C4-2B (cell line): ENCODE data around the gene WDR76.

Source experiments
- H3K27ac ChIP-seq: fragments of 450-650 bp; 2 replicates; pipeline ENCODE4 v1.5.1; 2017
- ZFX ChIP-seq: fragments of 450-650 bp; IDR thresholded peaks from 2 replicates; pipeline ENCODE4 v1.6.1; 2017
- TF ChIP-seq, protein P1 (sequence below): fragments of 450-650 bp; conservative IDR thresholded peaks from 2 replicates; pipeline ENCODE4 v1.5.1; 2017; ENCODE audit warnings: mild to moderate bottlenecking

Gene WDR76

DNA sequence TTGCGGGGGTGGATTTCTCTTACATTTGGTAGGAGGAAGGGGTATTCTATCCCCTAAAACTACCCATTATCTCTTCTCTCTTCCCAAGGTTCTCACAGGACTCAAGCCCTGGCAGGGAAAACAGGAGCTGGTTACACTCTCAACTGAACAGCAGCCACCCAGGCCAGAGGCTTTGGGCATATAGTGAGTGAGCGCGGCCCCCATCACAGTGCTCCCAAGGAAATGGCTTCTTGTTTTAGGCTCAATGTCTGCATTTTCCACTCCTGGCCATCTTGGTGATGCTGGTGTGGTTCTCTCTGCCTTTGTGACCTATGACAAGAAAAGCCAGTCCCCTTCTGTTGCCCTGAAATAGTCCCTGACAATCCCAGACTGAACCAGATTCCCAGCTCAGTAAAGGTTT, 50.1 kb downstream of the WDR76 start:
- TF ChIP-seq, protein P1, sequence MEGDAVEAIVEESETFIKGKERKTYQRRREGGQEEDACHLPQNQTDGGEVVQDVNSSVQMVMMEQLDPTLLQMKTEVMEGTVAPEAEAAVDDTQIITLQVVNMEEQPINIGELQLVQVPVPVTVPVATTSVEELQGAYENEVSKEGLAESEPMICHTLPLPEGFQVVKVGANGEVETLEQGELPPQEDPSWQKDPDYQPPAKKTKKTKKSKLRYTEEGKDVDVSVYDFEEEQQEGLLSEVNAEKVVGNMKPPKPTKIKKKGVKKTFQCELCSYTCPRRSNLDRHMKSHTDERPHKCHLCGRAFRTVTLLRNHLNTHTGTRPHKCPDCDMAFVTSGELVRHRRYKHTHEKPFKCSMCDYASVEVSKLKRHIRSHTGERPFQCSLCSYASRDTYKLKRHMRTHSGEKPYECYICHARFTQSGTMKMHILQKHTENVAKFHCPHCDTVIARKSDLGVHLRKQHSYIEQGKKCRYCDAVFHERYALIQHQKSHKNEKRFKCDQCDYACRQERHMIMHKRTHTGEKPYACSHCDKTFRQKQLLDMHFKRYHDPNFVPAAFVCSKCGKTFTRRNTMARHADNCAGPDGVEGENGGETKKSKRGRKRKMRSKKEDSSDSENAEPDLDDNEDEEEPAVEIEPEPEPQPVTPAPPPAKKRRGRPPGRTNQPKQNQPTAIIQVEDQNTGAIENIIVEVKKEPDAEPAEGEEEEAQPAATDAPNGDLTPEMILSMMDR: no peak
- no peak overlapping the region for H3K27ac ChIP-seq

GRCh38 chr15:43877371-43877770, 50.6 kb downstream of the WDR76 start:
- H3K27ac ChIP-seq: no peak overlapping the region
- TF ChIP-seq ZFX: no peak
- TF ChIP-seq, protein P1: no peak

DNA sequence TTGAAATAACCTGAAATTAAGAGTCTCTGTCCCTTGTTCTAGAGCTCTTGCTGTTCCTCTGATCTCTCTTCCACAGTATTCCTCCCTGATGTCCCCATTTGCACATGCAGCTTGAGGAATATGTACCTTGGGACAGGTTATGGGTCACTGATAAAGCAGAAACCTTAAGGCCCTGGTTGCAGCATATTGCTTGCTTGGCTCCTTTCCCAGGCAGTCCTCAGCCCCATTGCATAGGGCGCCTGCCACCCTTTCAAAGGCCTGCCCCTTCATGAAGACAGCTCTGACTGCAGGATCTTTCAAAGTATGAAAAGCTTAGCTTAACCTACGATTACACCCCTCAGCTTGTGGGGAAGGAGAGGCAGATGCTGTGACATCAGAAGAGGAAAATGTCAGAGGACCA, 51.6 kb downstream of the WDR76 start:
- TF ChIP-seq ZFX: no peak
- TF ChIP-seq, protein P1: no peak
- no peak overlapping the region for H3K27ac ChIP-seq

DNA sequence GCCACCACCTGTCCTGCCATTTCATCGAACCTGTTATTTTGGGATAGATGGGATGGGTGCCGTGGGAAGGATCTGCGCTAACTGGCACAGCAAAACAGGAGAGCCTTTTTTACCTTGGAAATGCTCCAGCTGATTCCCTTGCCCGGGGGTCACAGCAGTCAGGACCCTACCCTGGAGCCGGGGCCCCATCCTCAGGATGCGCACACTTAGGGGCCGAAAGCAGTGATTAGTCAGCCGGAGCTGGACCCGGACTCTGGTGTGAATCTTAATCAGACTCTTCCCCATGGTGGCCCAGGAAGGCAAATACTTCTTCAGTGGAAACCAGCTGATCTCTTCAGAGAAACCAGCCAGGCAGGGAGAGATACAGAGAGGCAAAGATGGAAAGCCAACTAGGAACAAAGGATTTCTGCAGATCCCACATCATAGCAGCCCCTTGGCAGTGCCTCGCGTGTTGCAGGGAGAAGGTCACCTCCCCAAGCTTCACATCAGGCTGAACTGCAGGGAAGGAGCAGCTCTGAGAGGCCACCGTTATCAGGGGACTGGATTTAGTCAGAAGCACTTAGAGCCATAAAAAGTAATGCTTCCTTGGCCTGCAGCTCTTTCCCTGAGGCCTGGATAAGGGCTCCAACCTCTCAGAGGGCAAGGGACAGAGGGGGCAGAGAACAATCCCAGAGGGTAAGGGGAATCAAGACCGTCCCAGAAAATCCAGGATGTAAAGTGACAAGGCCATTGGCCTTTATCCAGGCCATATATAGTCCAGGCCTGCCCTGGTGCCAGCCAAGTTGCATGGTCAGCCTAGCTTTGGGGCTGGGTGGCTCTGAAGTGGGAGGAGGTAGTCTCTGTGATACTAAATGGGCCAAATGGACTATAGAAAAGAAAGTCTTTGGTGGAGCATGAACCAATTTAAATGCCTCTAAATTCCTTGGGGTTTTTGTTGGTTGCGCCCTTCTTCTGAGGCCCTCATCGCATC, 52.9 kb downstream of the WDR76 start:
- H3K27ac ChIP-seq: no peak overlapping the region
- no peak for TF ChIP-seq ZFX
- TF ChIP-seq, protein P1: no peak

- no peak overlapping the region for H3K27ac ChIP-seq
- no peak for TF ChIP-seq ZFX
- TF ChIP-seq, protein P1: no peak
Observed at GRCh38 chr15:43880406-43881194, 53.8 kb downstream of the WDR76 start.

- H3K27ac ChIP-seq: no peak overlapping the region
- TF ChIP-seq, protein P1: no peak
Observed at GRCh38 chr15:43881245-43881644, 54.4 kb downstream of the WDR76 start.

DNA sequence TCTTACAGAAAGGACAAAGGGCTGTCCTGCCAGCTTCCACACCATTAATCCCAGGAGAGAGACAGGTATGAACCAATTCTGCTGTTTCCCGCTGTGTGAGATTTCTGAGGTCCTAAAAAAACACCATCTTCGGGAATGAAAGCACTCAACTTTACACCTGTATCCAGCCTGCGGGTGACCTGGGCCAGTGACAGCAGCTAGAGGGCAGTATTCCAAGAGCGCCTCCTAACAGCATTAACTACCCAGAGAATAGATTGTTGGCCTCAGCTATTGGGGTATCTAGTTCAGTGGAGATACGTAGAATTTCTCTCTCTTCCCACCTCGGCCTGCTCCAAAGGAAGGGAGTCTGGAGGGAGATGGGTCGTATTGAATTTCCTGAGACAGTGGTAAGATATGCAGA, 55.1 kb downstream of the WDR76 start:
- TF ChIP-seq, protein P1: peak; percentile 72
- TF ChIP-seq ZFX: no peak
- H3K27ac ChIP-seq: no peak overlapping the region
